Measurements from ENCODE around the gene PODN. TPM values are rescaled to one million over a fixed set of nuclear protein-coding genes. Genes with fewer than 3 reads are reported as not detected.

PODN gene
- total RNA-seq, 1 experiment from 2014 or later, result not detected

DNA sequence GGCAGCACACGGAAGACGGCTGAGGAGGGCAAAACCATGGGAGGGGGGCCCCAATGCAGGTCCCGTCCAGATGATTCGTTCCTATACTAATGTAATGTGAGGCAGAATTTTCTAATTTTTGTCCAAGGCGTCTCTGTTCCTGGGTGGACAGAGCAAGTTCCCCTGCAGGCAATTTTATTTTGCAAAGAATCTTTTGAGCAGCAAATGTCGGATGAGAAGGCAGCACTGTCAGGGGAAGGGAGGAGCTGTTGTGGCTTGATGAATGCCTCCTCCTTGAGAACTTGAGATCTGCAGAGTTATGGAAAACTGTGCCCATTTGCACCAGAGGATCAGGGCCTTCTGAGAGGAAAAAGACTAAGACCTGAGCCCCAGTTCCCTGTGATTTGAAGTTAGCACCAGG is 63.1 kb downstream of the PODN start:
- H3K36me3 Mint-ChIP-seq (ENCODE audit: insufficient read depth, unreplicated experiment), result peaks cover 5% of the 10 kb centered on the region
- TF ChIP-seq, protein P1, sequence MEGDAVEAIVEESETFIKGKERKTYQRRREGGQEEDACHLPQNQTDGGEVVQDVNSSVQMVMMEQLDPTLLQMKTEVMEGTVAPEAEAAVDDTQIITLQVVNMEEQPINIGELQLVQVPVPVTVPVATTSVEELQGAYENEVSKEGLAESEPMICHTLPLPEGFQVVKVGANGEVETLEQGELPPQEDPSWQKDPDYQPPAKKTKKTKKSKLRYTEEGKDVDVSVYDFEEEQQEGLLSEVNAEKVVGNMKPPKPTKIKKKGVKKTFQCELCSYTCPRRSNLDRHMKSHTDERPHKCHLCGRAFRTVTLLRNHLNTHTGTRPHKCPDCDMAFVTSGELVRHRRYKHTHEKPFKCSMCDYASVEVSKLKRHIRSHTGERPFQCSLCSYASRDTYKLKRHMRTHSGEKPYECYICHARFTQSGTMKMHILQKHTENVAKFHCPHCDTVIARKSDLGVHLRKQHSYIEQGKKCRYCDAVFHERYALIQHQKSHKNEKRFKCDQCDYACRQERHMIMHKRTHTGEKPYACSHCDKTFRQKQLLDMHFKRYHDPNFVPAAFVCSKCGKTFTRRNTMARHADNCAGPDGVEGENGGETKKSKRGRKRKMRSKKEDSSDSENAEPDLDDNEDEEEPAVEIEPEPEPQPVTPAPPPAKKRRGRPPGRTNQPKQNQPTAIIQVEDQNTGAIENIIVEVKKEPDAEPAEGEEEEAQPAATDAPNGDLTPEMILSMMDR (IDR thresholded peaks at IDR 0.05; ENCODE audit: unreplicated experiment), result no peak
- ChIA-PET POLR2A (no interaction called here), CTCF (no interaction called here)
- no peaks in the 10 kb centered on the region for H3K27me3 Mint-ChIP-seq (ENCODE audit: insufficient read depth, unreplicated experiment)
- BruUV-seq (replicated peaks), result no TSS peak
- DNase-seq (ENCODE audit: unreplicated experiment), result no peak
- intact Hi-C loops (cut with micrococcal nuclease), result no loop called here
- no peak overlapping the region for H3K27ac Mint-ChIP-seq (ENCODE audit: low read depth, unreplicated experiment)
- H3K4me1 Mint-ChIP-seq (ENCODE audit: insufficient read depth, unreplicated experiment), result no peaks in the 10 kb centered on the region
- H3K9me3 Mint-ChIP-seq (ENCODE audit: unreplicated experiment), result no peaks in the 10 kb centered on the region
- H3K4me3 Mint-ChIP-seq (ENCODE audit: unreplicated experiment), result no peak overlapping the region

DNA sequence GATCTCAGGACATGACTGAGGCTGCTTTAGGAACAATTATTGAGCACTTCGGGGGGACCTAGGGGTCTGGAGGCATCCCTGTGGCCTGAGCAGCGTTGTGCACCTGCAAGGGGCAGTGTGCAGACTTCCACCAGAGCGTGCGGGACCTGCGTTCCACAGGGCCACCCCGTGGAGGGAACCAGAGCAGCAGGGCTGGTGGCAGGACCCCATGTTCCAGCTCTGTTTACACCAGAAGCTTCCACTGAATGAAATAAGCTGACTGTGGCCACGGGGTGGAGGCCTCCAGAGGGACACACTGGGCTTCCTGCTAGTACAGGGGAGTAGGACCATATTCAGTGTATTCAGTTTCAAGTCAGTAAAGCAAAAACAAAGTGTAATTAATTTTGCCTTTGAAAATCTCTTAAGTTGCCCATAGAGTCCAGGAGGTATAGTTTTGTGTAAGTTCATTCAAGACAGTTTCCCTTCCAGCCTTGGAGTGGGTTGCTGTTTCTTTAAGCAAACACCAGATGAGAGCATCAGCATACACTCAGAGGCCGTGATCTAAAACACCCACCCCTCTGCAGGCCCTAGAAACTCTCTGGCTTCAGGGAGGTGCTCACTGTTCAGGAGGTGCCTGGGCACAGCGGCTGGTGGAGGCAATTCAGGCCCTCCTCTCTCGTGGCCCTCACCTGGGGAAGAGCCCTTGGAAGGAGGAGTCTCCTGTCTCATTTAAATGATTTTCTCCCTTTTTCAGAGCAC is 63.8 kb downstream of the PODN start:
- TF ChIP-seq, protein P1 (IDR thresholded peaks at IDR 0.05; ENCODE audit: unreplicated experiment), result no peak
- Mint-ChIP-seq H3K9me3 (ENCODE audit: unreplicated experiment) (no peaks in the 10 kb centered on the region), H3K4me3 (ENCODE audit: unreplicated experiment) (no peak overlapping the region), H3K4me1 (ENCODE audit: insufficient read depth, unreplicated experiment) (no peaks in the 10 kb centered on the region), H3K27ac (ENCODE audit: low read depth, unreplicated experiment) (no peak overlapping the region), H3K27me3 (ENCODE audit: insufficient read depth, unreplicated experiment) (no peaks in the 10 kb centered on the region), H3K36me3 (ENCODE audit: insufficient read depth, unreplicated experiment) (no peaks in the 10 kb centered on the region)
- POLR2A ChIA-PET, result no interaction called here
- no peak for DNase-seq (ENCODE audit: unreplicated experiment)
- intact Hi-C loops (cut with micrococcal nuclease), result no loop called here
- BruUV-seq (replicated peaks), result no TSS peak
- CTCF ChIA-PET, result no interaction called here

DNA sequence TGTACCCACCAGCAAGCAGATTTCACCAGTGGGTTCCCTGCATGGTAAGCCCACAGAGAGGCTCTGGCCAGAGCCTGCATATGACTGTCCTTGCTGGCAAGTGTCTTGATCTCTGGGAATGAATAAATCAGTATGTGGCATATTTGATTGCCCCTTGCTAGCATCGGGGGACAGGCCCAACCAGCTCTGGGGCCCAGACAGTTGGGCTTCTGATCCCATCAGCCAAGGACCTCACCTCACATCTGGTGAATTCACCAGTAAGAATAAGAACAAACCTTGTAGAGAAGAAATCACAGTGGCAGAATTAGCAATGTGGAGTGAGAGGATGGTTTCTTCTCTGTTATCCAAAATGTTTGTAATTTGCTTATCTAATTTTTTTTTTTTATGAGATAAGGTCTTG is 64.5 kb downstream of the PODN start:
- POLR2A ChIA-PET, result no interaction called here
- DNase-seq (ENCODE audit: unreplicated experiment), result no peak
- Mint-ChIP-seq H3K9me3 (ENCODE audit: unreplicated experiment) (no peaks in the 10 kb centered on the region), H3K4me1 (ENCODE audit: insufficient read depth, unreplicated experiment) (no peaks in the 10 kb centered on the region), H3K27me3 (ENCODE audit: insufficient read depth, unreplicated experiment) (no peaks in the 10 kb centered on the region), H3K4me3 (ENCODE audit: unreplicated experiment) (no peak overlapping the region), H3K36me3 (ENCODE audit: insufficient read depth, unreplicated experiment) (no peaks in the 10 kb centered on the region), H3K27ac (ENCODE audit: low read depth, unreplicated experiment) (no peak overlapping the region)
- TF ChIP-seq, protein P1 (IDR thresholded peaks at IDR 0.05; ENCODE audit: unreplicated experiment), result no peak
- CTCF ChIA-PET, result no interaction called here
- BruUV-seq (replicated peaks), result no TSS peak
- intact Hi-C loops (cut with micrococcal nuclease), result no loop called here

DNA sequence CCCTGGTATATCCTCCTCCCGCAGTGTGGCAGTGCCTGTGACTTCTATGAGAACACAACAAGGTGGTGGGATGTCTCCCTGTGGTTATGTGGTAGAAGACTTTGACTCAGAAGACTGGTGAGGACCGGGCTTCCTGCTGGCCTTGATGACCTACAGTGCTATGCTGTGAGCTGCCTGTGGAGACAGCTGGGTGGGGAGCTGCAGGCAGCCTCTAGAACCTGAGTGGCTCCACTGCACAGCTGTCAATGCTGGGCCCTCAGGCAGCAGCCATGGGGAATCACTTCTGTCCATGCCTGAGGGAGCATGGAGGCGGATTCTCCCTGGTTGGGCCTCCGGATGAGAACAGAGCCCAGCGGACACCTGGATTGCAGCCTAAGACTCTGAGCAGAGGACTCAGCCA is 65.5 kb downstream of the PODN start:
- TF ChIP-seq, protein P1 (IDR thresholded peaks at IDR 0.05; ENCODE audit: unreplicated experiment), result no peak
- Mint-ChIP-seq H3K4me3 (ENCODE audit: unreplicated experiment) (no peak overlapping the region), H3K27ac (ENCODE audit: low read depth, unreplicated experiment) (no peak overlapping the region), H3K27me3 (ENCODE audit: insufficient read depth, unreplicated experiment) (no peaks in the 10 kb centered on the region), H3K9me3 (ENCODE audit: unreplicated experiment) (no peaks in the 10 kb centered on the region), H3K36me3 (ENCODE audit: insufficient read depth, unreplicated experiment) (no peaks in the 10 kb centered on the region), H3K4me1 (ENCODE audit: insufficient read depth, unreplicated experiment) (no peaks in the 10 kb centered on the region)
- BruUV-seq (replicated peaks), result no TSS peak
- ChIA-PET POLR2A (no interaction called here), CTCF (no interaction called here)
- intact Hi-C loops (cut with micrococcal nuclease), result no loop called here
- no peak for DNase-seq (ENCODE audit: unreplicated experiment)
